HUES6 (cell line): ENCODE measurements around the gene IGFL4.
"Not testable (repeated sequence)": the region's sequence is repeated elsewhere in the genome, so short reads cannot be mapped to it uniquely, and the experiment has no call there.

Experiments
- H3K27ac ChIP-seq: 2 replicates; pipeline ENCODE4 v1.7.0; 2013; ENCODE audit warnings: low read depth, mild to moderate bottlenecking, low read length, inconsistent platforms
- H3K27me3 ChIP-seq: 2 replicates; pipeline ENCODE4 v1.6.1; 2013; ENCODE audit warnings: low read length; ENCODE audit not compliant: control insufficient read depth, insufficient read depth
- H3K36me3 ChIP-seq: 2 replicates; pipeline ENCODE4 v1.6.1; 2013; ENCODE audit warnings: low read length; ENCODE audit not compliant: control insufficient read depth, insufficient read depth
- H3K4me1 ChIP-seq: 2 replicates; pipeline ENCODE4 v1.6.1; 2013; ENCODE audit warnings: low read length; ENCODE audit not compliant: control insufficient read depth, insufficient read depth
- H3K4me3 ChIP-seq: 2 replicates; pipeline ENCODE4 v1.5.1; 2013; ENCODE audit warnings: low read depth, low read length
- H3K9ac ChIP-seq: one replicate; pipeline ENCODE4 v1.6.1; 2013; ENCODE audit warnings: mild to moderate bottlenecking, low read length
- H3K9me3 ChIP-seq: 2 replicates; pipeline ENCODE4 v1.6.1; 2013; ENCODE audit warnings: low read depth, low read length; ENCODE audit not compliant: control insufficient read depth, insufficient read depth

IGFL4 gene

GRCh38 chr19:46040952-46041500 is at the start of gene IGFL4:
Gene IGFL4, minus strand, starts transcription at chr19:46041002. Its CDS starts 40 bp downstream, at chr19:46040962.
- no peaks in the 10 kb centered on the region for H3K36me3 ChIP-seq
- H3K4me1 ChIP-seq, result no peaks in the 10 kb centered on the region
- H3K27ac ChIP-seq, result no peak within 1 kb of the TSS
- H3K4me3 ChIP-seq, result no peak within 1 kb of the TSS
- H3K9me3 ChIP-seq, result peaks cover 15% of the 10 kb centered on the region
- no peak within 1 kb of the TSS for H3K9ac ChIP-seq
- peaks cover 4% of the 10 kb centered on the region for H3K27me3 ChIP-seq

DNA sequence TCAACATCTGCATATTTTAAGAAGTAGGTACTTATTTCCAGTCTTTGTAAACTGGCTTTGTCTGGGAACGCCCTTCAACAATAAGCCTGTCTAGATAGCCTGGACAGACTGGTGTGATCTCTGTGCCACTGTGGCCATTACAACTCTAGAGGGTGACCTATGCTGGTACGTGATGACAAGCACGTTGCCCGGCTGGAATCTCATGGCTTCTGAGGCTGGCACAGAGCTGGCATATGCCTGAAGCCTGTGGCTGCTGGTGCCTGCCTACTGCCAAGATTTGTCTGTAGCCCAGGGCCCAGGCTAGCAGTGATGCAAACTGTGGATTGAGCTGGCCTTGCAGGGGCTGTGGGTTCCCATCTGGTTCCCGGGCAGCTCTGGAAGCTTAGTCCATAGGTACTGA is 49.6 kb upstream of the IGFL4 start:
- Histone ChIP-seq H3K9ac (no peak overlapping the region), H3K4me3 (no peak overlapping the region), H3K27ac (no peak overlapping the region), H3K36me3 (no peaks in the 10 kb centered on the region), H3K27me3 (no peaks in the 10 kb centered on the region), H3K4me1 (no peaks in the 10 kb centered on the region), H3K9me3 (peaks cover 16% of the 10 kb centered on the region)

GRCh38 chr19:46089432-46089831 is 48.6 kb upstream of the IGFL4 start:
- Histone ChIP-seq H3K9ac (no peak overlapping the region), H3K27ac (no peak overlapping the region), H3K27me3 (no peaks in the 10 kb centered on the region), H3K4me1 (no peaks in the 10 kb centered on the region), H3K9me3 (peaks cover 16% of the 10 kb centered on the region), H3K36me3 (no peaks in the 10 kb centered on the region), H3K4me3 (no peak overlapping the region)

DNA sequence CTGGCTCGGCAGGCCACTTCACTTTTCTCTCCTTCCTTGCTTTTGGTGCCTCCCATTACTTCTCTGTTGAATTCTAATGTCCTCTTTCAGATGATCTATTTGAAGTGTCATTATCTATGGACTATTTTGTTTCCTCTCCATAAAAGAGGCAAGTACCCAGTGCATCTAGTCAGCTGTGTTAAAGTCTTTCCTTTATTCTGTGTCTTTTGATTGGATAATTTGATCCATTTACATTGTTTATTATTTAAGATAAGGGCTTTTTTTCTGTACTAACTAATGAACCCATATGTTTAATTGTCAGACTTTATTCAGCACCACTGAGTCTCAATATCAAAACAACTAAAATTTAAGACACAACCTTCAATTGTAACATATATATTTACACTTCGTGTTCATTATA is 47.3 kb upstream of the IGFL4 start:
- no peak overlapping the region for H3K27ac ChIP-seq
- no peaks in the 10 kb centered on the region for H3K27me3 ChIP-seq
- H3K4me1 ChIP-seq, result no peaks in the 10 kb centered on the region
- H3K4me3 ChIP-seq, result no peak overlapping the region
- H3K36me3 ChIP-seq, result no peaks in the 10 kb centered on the region
- H3K9me3 ChIP-seq, result peaks cover 16% of the 10 kb centered on the region
- H3K9ac ChIP-seq, result no peak overlapping the region

DNA sequence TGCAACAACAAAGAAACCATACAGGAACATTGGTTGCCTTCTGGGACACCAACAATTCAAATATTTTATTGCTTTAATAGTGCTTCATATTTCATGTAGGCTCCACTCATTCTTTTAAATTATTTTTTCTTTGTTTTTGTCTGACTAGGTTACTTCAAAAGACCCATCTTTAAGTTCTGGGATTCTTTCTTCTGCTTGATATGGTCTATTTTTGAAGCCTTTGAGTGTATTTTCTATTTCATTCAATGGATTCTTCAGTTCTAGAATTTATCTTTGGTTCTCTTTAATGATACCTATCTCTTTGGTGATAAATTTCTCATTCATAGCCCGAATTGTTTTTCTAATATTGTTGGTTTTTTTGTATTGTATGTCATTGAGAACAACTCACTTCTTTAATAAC is 45.1 kb upstream of the IGFL4 start:
- Histone ChIP-seq H3K9ac (no peak overlapping the region), H3K9me3 (peaks cover 16% of the 10 kb centered on the region), H3K4me1 (peaks cover 4% of the 10 kb centered on the region; the same call in 1 of the 2 replicates), H3K4me3 (no peak overlapping the region), H3K27me3 (no peaks in the 10 kb centered on the region), H3K36me3 (no peaks in the 10 kb centered on the region), H3K27ac (no peak overlapping the region)

DNA sequence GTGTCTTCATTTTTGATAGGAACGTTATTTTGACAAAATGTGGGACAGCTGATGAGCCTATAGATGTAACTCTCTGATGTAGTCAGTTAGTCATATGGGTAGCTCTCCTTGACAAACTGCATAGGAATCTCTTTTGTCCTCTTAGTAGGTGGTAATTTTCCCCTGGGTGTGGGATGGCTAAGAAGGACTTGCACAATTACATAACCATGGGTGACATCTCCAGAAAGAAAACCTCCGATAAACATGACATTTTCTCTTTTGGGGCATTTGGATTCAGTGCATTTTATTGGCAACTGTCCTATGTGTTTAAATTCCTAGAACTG is 41.9 kb upstream of the IGFL4 start:
- no peak overlapping the region for H3K9ac ChIP-seq
- H3K4me3 ChIP-seq, result no peak overlapping the region
- peaks cover 5% of the 10 kb centered on the region; the same call in 1 of the 2 replicates for H3K27me3 ChIP-seq
- H3K4me1 ChIP-seq, result peaks cover 4% of the 10 kb centered on the region; the same call in 1 of the 2 replicates
- H3K9me3 ChIP-seq, result peaks cover 7% of the 10 kb centered on the region
- no peaks in the 10 kb centered on the region for H3K36me3 ChIP-seq
- no peak overlapping the region for H3K27ac ChIP-seq

GRCh38 chr19:46081928-46082727 is 41.3 kb upstream of the IGFL4 start:
- Histone ChIP-seq H3K4me3 (no peak overlapping the region), H3K4me1 (peaks cover 4% of the 10 kb centered on the region; the same call in 1 of the 2 replicates), H3K36me3 (no peaks in the 10 kb centered on the region), H3K9ac (no peak overlapping the region), H3K9me3 (peaks cover 4% of the 10 kb centered on the region; the same call in 1 of the 2 replicates), H3K27ac (no peak overlapping the region), H3K27me3 (peaks cover 9% of the 10 kb centered on the region)

DNA sequence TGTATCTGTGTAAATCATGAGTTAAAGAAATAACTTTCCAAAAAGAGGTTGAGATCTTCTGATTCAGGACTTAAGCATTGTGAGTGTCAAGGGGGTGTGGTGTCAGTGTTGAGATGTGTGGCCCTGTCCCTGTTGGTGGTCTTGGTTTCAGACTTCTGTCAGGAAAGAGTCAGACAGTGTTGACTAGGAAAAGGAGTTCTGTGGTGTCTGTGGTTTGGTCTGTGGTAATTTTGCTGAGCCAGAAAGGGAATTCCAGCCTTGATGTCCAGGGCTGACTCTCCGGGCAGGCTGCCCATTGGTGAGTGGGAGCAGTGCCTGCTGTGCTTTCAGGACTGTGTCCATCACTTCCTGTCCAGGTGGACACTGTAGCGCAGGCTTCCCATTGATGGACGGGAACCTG is 39.8 kb upstream of the IGFL4 start:
- peaks cover 4% of the 10 kb centered on the region; the same call in 1 of the 2 replicates for H3K4me1 ChIP-seq
- H3K4me3 ChIP-seq, result no peak overlapping the region
- H3K27ac ChIP-seq, result no peak overlapping the region
- no peak overlapping the region for H3K9ac ChIP-seq
- no peaks in the 10 kb centered on the region for H3K36me3 ChIP-seq
- no peaks in the 10 kb centered on the region; the same call in 1 of the 2 replicates for H3K9me3 ChIP-seq
- H3K27me3 ChIP-seq, result peaks cover 24% of the 10 kb centered on the region

DNA sequence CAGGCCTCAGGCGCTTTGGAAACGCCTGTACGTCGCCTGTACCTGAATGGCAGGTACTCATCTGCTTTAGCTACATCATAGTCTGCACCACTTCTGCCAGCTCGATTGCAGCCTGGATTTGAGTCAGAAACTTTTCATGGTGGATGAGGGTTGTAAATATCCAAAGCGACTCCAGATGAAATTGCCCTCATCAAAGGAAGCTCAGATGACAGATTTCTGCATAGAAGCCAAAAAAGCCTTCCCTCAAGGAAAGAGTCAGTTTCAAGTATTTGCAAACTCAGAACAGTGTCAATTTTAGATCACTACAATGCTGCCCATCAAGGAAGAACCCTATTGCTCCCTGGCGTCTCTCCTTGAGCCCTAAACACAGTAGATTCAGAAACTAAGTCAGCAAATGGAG is 38.8 kb upstream of the IGFL4 start:
- H3K9ac ChIP-seq, result no peak overlapping the region
- no peak overlapping the region for H3K27ac ChIP-seq
- no peak overlapping the region for H3K4me3 ChIP-seq
- peaks cover 4% of the 10 kb centered on the region; the same call in 1 of the 2 replicates for H3K4me1 ChIP-seq
- H3K9me3 ChIP-seq, result no peaks in the 10 kb centered on the region; the same call in 1 of the 2 replicates
- peaks cover 33% of the 10 kb centered on the region for H3K27me3 ChIP-seq
- no peaks in the 10 kb centered on the region for H3K36me3 ChIP-seq

DNA sequence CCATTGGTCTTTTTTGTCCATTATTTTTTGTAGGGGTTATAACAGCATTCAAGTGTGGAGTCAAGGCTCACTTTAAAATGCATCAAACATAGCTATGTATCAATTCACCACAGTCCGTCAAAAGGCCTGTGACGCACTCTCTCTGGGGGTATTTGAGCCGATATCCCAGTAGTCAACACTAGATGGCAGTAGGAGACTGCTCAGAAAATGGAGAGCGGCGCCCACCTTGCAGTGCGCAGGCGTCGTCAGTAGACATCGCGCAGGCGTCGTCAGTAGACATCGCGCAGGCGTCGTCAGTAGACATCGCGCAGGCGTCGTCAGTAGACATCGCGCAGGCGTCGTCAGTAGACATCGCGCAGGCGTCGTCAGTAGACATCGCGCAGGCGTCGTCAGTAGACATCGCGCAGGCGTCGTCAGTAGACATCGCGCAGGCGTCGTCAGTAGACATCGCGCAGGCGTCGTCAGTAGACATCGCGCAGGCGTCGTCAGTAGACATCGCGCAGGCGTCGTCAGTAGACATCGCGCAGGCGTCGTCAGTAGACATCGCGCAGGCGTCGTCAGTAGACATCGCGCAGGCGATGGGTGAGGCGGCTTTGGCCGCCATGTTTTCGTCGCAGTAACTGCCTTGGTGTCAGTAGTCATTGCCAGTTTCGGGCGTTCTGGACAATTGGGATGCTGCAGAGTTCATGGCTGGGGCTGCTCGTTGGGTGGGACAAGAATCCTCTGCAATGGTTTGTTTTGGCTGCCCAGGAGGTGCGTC is 38.0 kb upstream of the IGFL4 start:
- peaks cover 38% of the 10 kb centered on the region for H3K27me3 ChIP-seq

GRCh38 chr19:46077815-46078167 is 37.0 kb upstream of the IGFL4 start:
- Histone ChIP-seq H3K27me3 (peaks cover 45% of the 10 kb centered on the region), H3K9me3 (no peaks in the 10 kb centered on the region; the same call in 1 of the 2 replicates), H3K4me3 (no peak overlapping the region), H3K36me3 (no peaks in the 10 kb centered on the region), H3K27ac (no peak overlapping the region), H3K9ac (no peak overlapping the region), H3K4me1 (peaks cover 4% of the 10 kb centered on the region; the same call in 1 of the 2 replicates)

More for the DNA sequence above, 38.0 kb upstream of the IGFL4 start:
- H3K4me3 ChIP-seq, H3K36me3 ChIP-seq, H3K9me3 ChIP-seq, H3K4me1 ChIP-seq, H3K27ac ChIP-seq, H3K9ac ChIP-seq: not testable (repeated sequence)
